Measurements from ENCODE around the gene SARM1. TPM values are rescaled to one million over a fixed set of nuclear protein-coding genes. Genes with fewer than 3 reads are reported as not detected.

The SARM1 gene
- total and polyA plus RNA-seq, 2 donors (not counting 3 experiments of a cell fraction or from before 2014, with no cell fraction given): 5.6 to 7.0 TPM

DNA sequence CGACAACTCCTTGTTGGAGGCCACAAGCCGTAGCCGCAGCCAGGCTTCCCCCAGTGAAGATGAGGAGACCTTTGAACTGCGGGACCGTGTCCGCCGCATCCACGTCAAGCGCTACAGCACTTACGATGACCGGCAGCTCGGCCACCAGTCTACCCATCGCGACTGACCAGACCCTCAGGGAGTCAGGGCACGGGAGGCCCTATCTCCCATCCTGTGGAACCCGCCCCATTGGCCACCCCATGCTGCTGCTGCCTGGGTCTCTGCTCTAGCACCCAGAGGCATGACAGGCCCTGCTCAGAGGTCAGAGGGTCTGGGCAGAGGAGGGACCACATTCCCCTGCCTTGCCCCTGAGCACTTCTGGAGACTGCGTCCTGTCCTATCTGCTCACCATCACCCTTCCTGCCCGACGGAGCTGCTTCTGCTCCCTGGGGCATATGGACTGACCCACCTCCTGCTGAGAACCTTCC, 27.0 kb upstream of the SARM1 start:
- intact Hi-C loops (cut with micrococcal nuclease): no loop called here
- Histone ChIP-seq H3K27ac (ENCODE audit: insufficient read depth, low read depth, low read length) (no peak overlapping the region), H3K36me3 (ENCODE audit: control insufficient read depth in 2 of 2, extremely low read depth in 1 of 2, insufficient read depth in 2 of 2, low read length in 2 of 2) (peaks cover 29 to 53% of the 10 kb centered on the region in 2 experiments)

More for the DNA sequence above, 27.0 kb upstream of the SARM1 start:
- DNase-seq (ENCODE audit: low read depth, low spot score): no peak
- Histone ChIP-seq H3K79me2 (ENCODE audit: control insufficient read depth, insufficient read depth, low read length) (peaks cover 8% of the 10 kb centered on the region), H3K4me1 (ENCODE audit: control insufficient read depth, extremely low read depth, insufficient read depth, low read length) (peaks cover 32% of the 10 kb centered on the region), H3K9me3 (replicated peaks; ENCODE audit: control insufficient read depth, insufficient read depth, low read length) (no peaks in the 10 kb centered on the region), H2AFZ (ENCODE audit: low read depth, low read length) (no peak overlapping the region), H3K27me3 (ENCODE audit: control insufficient read depth in 2 of 2, insufficient read depth in 2 of 2, low read length in 2 of 2) (no peaks in the 10 kb centered on the region), H3K9me1 (replicated peaks; ENCODE audit: control insufficient read depth, extremely low read depth, insufficient read depth, low read length) (no peaks in the 10 kb centered on the region), H3K4me3 (replicated peaks in 1 of 3; ENCODE audit: insufficient read depth in 1 of 3, low read depth in 1 of 3, low read length in 3 of 3) (no peak overlapping the region), H4K20me1 (replicated peaks; ENCODE audit: control insufficient read depth, extremely low read depth, insufficient read depth, low read length) (no peaks in the 10 kb centered on the region), H3K9ac (replicated peaks; ENCODE audit: extremely low read depth, insufficient read depth, low read length) (no peak overlapping the region), H3K4me2 (ENCODE audit: insufficient read depth, low read length) (no peak overlapping the region)
- POLR2A ChIA-PET: interaction anchor here (3.3 kb wide), 1 partner anchor 9 kb away, joined by 34 read pairs; the partner anchor contains the start of genes IFT20 and TNFAIP1
- CTCF ChIA-PET: interaction anchor here (3.9 kb wide), 1 partner anchor 9 kb away, joined by 31 read pairs; the partner anchor contains the start of genes IFT20 and TNFAIP1
- TF ChIP-seq MYC (IDR thresholded peaks at IDR 0.05; ENCODE audit: low read depth, low read length) (no peak), EZH2 (IDR thresholded peaks at IDR 0.05; ENCODE audit: borderline replicate concordance, low read depth, low read length, severe bottlenecking) (no peak), MAX (IDR thresholded peaks at IDR 0.05; ENCODE audit: insufficient read depth, insufficient read length) (no peak), POLR2AphosphoS5 (IDR thresholded peaks at IDR 0.05; ENCODE audit: insufficient read depth, low read depth, low read length) (no peak), POLR2A (IDR thresholded peaks at IDR 0.05; ENCODE audit: low read depth, low read length) (no peak), GATA2 (IDR thresholded peaks at IDR 0.05; ENCODE audit: insufficient read depth, insufficient read length, low read depth, low read length) (no peak), JUN (IDR thresholded peaks at IDR 0.05; ENCODE audit: borderline replicate concordance, insufficient read depth, insufficient read length, low read depth) (no peak), CTCF (IDR thresholded peaks at IDR 0.05; ENCODE audit: extremely low read depth in 1 of 2, insufficient read depth in 1 of 2, low read depth in 1 of 2, low read length in 2 of 2) (no peak), FOS (IDR thresholded peaks at IDR 0.05; ENCODE audit: borderline replicate concordance, insufficient read depth, low read length) (no peak)
- dilution Hi-C loops (cut with MboI; ENCODE audit: extremely low pct_ligation_motif_present, low sequenced_read_pairs): no loop called here
- FAIRE-seq: no peak
- BruUV-seq (replicated peaks): no TSS peak
